Mesenteric fat pad (tissue), 1 donor: Measurements from ENCODE around the gene PAK2. TPM values are rescaled to one million over a fixed set of nuclear protein-coding genes. Genes with fewer than 3 reads are reported as not detected.
"Not testable (repeated sequence)": the region's sequence is repeated elsewhere in the genome, so short reads cannot be mapped to it uniquely, and the experiment has no call there.

Experiments
- DNase-seq: peaks from one replicate; pipeline ENCODE4 v3.0.0-alpha.2; 2020; ENCODE audit warnings: low spot score
- total RNA-seq: library from RNA; stranded (reverse); fragmentation: NEBNext Ultra II Directional; extraction: Animal tissue kit (Norgen Biotek cat#: 25700); gene quantifications from one replicate; pipeline ENCODE4 v1.2.1, GENCODE V29; 2021
- donor health status: DM: yes; HTN: yes; CAD: no.

Gene PAK2
- total RNA-seq, 1 donor from 2014 or later: 105 TPM

DNA sequence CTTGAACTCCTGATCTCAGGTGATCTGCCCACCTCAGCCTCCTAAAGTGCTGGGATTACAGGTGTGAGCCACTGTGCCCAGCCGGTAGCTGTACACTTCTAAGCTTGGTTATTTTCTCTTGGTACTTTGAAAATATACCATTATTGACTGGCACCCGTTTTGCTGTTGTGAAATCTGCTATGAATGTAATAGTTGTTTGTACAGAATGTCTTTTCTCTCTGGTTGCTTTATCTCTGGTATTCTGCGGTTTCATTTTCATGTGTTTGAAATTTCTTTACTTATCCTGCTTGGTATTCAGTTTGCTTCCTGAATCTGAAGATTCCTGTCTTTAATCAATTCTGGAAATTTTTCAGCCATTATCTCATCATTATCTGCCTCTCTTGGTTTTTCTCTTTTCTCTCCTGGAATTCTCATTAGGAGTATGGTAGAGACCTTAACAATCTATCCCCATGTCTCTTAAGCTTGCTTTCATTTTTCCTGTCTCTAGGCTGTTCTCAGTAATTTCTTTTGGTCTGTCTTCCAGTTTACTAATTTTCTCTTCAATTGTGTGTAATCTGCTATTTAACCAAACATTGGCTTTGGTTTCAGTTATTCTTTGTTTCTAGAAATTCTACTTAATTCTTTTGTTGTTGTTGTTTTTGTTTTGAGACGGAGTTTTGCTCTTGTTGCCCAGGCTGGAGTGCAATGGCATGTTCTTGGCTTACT, 2.8 kb upstream of the PAK2 start:
- DNase-seq: no peak

GRCh38 chr3:196737655-196738054, 2.0 kb upstream of the PAK2 start:
- no peak for DNase-seq

- no peak for DNase-seq
Observed at GRCh38 chr3:196740481-196741248, 1.0 kb downstream of the PAK2 start.

- DNase-seq: no peak
Observed at GRCh38 chr3:196741249-196741889, 1.7 kb downstream of the PAK2 start.

- DNase-seq: not testable (repeated sequence)
Observed at GRCh38 chr3:196743569-196743968, 3.9 kb downstream of the PAK2 start.

DNA sequence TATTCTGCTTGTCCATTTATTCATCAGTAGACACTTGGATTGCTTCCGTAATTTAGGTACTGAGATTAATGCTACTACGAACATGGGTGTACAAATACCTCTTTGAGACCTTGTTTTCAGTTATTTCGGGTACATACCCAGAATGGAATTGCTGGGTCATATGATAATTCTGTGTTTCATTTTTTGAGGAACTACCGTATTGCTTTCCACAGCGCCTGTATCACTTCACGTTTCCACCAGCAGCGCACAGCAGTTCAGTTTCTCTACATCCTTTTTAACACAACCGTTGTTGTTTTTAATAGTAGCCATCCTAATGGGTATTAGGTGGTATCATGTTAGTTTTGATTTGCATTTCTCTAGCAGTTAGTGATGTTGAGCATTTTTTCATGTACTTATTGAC, 9.5 kb downstream of the PAK2 start:
- no peak for DNase-seq

GRCh38 chr3:196753201-196753600, 13.5 kb downstream of the PAK2 start:
- DNase-seq: no peak

DNA sequence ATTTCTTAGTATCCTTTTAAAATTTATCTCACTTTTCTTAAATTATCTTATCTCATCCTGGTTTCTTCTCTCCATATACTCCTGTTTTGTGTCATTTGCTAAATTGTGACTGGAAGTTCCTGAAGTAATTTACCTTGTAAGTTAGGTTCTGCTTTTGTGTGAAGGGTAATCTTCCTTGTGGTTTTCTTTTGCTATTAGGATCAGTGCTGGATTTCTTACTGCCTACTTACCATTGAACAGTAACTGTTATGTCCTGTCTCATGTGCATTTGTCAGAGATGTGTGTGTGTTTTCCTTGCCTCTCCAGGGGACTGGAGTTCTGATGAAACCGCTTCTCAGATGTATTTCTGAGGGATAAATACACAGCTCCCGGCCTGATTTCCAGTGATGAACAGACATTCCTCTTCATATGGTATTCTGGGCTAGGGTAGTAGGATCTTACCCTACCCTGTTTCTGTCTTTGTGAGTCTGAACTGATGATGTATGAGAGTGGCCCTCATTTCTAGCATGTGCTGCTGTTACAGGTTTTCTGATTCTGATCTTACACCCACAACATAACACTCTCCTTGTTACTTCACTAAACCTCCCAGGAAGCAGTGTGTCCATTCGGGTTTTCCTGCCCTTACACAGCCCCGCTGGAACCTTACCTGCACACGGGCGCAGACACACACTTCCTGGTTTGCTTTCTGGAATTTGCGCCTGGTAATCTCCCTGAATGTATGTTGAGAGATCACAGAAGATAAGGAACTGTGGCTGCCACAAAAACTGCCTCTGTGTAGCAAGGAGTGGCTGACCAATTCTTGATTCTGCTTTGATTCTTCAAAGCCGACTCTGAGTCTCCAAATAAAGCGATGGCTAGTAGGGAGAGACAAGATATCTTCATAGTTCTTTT, 14.7 kb downstream of the PAK2 start:
- DNase-seq: no peak

DNA sequence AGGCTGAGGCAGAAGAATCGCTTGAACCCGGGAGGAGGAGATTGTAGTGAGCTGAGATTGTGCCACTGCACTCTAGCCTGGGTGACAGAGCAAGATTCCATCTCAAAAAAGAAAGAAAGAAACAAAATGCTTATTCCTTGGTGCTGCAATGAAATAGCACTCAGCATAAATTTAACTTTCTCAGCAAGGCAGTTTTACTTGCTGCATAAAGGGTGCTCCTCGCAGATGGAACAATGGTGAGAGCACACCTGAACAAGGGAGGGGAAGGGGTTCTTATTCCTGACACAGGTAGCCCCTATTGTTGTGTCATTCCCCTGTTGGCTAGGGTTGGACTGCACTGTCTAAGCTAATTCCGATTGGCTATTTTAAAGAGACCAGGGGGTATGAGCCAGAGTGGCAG, 17.1 kb downstream of the PAK2 start:
- DNase-seq: no peak

GRCh38 chr3:196757876-196758739, 18.5 kb downstream of the PAK2 start:
- DNase-seq: no peak

DNA sequence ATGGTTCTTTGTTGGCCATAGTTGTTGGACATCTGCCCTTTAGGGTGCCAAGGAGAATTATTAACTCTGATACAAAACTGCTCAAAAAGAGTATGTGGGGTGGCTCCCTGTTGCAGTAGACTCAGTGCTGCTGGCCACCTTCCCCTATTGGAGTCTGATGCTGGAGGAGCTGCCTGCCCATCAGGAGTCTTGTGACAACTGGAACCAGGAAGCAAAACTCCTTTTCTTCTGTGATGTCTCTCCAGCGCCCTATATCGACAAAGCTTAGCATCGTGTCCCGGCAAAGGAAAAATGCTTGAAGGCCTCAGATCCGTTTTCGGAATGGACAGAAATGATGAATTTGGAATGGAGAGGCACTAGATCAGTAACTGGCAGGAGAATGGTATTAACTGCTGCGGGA, 23.5 kb downstream of the PAK2 start:
- no peak for DNase-seq

- DNase-seq: no peak
Observed at GRCh38 chr3:196765454-196765853, 25.8 kb downstream of the PAK2 start.

- no peak for DNase-seq
Observed at GRCh38 chr3:196771067-196771466, 31.4 kb downstream of the PAK2 start.

DNA sequence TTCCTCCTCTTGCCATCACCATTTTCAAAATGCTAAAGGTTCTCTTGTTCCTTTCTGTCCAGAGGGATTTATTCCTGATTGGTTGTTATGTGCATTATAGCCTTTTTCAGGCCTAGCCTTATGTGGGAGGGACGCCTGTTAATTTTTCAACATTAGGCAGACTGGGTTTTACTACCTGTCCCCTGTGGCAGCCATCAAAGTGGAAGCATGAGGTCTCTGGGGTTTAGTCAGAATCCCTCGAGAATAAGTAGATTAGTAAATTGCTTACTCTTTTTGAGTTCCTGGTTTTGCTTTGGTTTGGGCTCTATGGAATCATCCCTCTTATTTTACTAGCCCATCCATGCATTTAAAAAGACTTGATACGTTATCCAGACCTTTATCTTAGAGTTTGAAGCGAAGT, 32.4 kb downstream of the PAK2 start:
- DNase-seq: no peak

- no peak for DNase-seq
Observed at GRCh38 chr3:196772897-196773296, 33.2 kb downstream of the PAK2 start.

DNA sequence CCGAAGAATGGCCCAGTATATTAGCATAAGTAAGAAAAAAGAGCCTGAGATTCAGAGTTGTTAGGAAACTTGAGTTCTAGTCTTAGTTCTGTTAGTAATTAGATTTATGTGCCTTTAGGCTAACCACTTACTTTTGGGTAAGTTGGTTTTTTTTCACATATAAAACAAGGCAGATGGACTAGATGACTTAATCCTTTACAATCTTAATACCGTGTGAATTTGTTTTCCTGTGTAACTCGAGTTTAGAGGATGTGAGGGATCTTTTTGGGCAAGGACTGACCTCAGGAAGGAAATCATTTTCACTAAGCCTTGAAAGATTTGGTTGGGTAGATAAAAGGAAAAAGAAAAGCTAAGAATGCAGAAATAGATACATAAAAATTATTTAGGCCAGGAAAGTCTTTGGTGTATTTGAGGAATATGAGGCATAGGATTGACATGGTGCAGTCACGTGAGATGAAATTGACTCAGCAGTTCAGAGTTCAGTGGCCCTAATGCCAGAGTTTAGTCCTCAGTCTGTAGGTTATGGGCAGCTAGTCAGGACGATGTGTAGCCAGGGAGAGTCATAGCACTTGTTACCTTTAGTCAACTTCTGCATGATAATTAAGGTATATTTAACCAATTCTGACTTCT, 34.6 kb downstream of the PAK2 start:
- DNase-seq: no peak

DNA sequence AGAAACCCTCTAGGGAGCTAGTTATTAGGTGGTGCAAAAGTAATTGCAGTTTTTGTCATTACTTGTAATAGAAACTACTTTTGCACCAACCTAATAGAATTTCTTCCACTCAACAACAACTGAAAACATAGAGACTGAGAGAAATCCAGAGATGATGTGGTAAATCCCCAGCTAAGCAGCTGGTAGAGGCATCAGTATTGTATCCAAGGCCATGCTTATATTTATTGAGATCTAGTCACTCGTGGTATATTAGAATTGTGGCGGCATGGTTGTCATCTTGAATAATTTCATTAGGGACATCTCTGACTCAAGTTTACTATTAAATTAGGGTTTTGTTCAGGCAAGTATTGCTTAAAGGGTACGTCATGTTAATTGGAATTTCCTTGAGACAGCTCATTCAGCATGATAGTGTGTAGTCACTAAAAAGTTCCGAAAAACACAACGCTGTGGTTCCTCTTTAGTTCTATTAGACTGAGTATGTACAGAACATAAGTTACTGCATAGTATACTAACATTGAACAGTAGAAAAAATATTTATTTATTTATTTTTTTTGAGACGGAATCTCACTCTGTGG, 35.3 kb downstream of the PAK2 start:
- no peak for DNase-seq

GRCh38 chr3:196775938-196776337, 36.3 kb downstream of the PAK2 start:
- DNase-seq: no peak

DNA sequence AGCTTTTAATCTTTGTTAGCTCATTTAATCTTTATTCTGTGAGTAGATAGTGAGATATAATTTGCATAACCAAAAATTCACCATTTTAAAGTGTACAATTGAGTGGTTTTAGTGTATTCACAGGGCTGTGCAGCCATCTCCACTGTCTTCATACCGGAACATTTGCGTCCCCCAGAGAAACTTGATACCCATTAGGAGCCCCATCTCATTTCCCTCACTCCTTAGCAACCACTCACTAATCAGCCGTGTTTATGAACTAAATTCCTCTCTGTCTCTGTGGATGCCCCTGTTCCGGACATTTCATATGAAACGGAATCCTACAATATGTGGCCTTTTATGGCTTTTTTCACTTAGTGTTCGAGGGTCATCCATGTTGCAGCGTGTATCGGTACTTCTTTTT, 38.2 kb downstream of the PAK2 start:
- no peak for DNase-seq

DNA sequence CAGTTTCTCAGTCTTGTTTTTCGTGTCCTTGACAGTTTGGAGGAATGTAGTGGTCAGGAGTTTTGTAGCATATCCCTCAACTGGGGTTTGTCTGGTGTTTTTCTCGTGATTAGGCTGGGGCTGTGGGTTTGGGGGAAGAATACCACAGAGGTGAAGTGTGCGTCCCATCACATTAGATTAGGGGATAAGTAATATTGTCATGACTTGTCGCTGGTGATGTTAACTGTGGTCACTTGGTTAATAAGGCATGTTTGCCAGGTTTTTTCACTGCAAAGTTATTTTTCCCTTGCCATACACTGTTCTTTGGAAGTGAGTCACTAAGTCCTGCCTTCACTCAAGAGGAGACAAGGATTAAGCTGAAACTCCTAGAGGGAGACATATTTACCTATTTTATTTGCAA, 39.1 kb downstream of the PAK2 start:
- no peak for DNase-seq
